Neural cell (in vitro differentiated cells): ENCODE measurements around the gene PANX1. TPM values are rescaled to one million over a fixed set of nuclear protein-coding genes. Genes with fewer than 3 reads are reported as not detected.

Source experiments
- H2AFZ ChIP-seq: fragments of 200-600, 300-800 bp; sonication (generic), shearing (Covaris generic); 2 replicates; pipeline ENCODE4 v1.6.0; 2014; ENCODE audit warnings: low read depth, mild to moderate bottlenecking, antibody characterized with exemption, low read length, moderate library complexity
- H3F3A ChIP-seq: fragments of 200-600 bp; shearing (Covaris generic); 2 replicates; pipeline ENCODE4 v1.6.1; 2016; ENCODE audit warnings: mild to moderate bottlenecking, moderate library complexity, mixed read lengths, antibody characterized with exemption, low read length; ENCODE audit not compliant: insufficient read depth, poor library complexity, severe bottlenecking
- H3K27ac ChIP-seq: fragments of 200-600, 300-800 bp; sonication (generic), shearing (Covaris generic); 2 replicates; pipeline ENCODE4 v1.5.1; 2014; ENCODE audit warnings: mild to moderate bottlenecking, low read length, moderate library complexity
- H3K27me3 ChIP-seq: fragments of 300-800, 200-600 bp; sonication (generic), shearing (Covaris generic); 2 replicates; pipeline ENCODE4 v1.6.0; 2014; ENCODE audit warnings: mild to moderate bottlenecking, low read depth, low read length, moderate library complexity; ENCODE audit not compliant: insufficient read depth
- H3K36me3 ChIP-seq: fragments of 300-800, 200-600 bp; sonication (generic), shearing (Covaris generic); 2 replicates; pipeline ENCODE4 v1.5.1; 2014; ENCODE audit warnings: mild to moderate bottlenecking, antibody characterized with exemption, low read length, moderate library complexity; ENCODE audit not compliant: insufficient read depth
- H3K4me2 ChIP-seq: fragments of 300-800, 200-600 bp; sonication (generic), shearing (Covaris generic); 2 replicates; pipeline ENCODE4 v1.6.0; 2014; ENCODE audit warnings: mild to moderate bottlenecking, low read length
- H3K4me3 ChIP-seq: fragments of 300-800, 200-600 bp; sonication (generic), shearing (Covaris generic); 2 replicates; pipeline ENCODE4 v1.5.1; 2014; ENCODE audit warnings: mild to moderate bottlenecking, low read length, moderate library complexity
- H3K79me2 ChIP-seq: fragments of 200-600 bp; shearing (Covaris generic); replicated peaks from 2 replicates; pipeline ENCODE4 v1.6.0; 2014; ENCODE audit warnings: mild to moderate bottlenecking, low read length, moderate library complexity; ENCODE audit not compliant: insufficient read depth
- H3K9ac ChIP-seq: fragments of 300-800, 200-600 bp; sonication (generic), shearing (Covaris generic); 2 replicates; pipeline ENCODE4 v1.6.1; 2016; ENCODE audit warnings: mild to moderate bottlenecking, low read length, mixed read lengths
- H3K9me2 ChIP-seq: fragments of 200-600 bp; shearing (Covaris generic); 2 replicates; pipeline ENCODE4 v1.6.1; 2016; ENCODE audit warnings: mild to moderate bottlenecking, low read length, mixed read lengths; ENCODE audit not compliant: insufficient read depth
- H3K9me3 ChIP-seq: fragments of 200-600, 300-800 bp; sonication (generic), shearing (Covaris generic); 2 replicates; pipeline ENCODE4 v1.6.1; 2016; ENCODE audit warnings: mild to moderate bottlenecking, mixed run types, low read length, moderate library complexity, mixed read lengths
- H4K20me1 ChIP-seq: fragments of 200-600 bp; shearing (Covaris generic); 2 replicates; pipeline ENCODE4 v1.6.1; 2016; ENCODE audit warnings: mild to moderate bottlenecking, mixed run types; ENCODE audit not compliant: insufficient read depth
- CTCF ChIP-seq: fragments of 450-650 bp; IDR thresholded peaks from 2 replicates; pipeline ENCODE4 v1.5.1; 2014; ENCODE audit warnings: antibody characterized with exemption, mild to moderate bottlenecking, moderate library complexity; ENCODE audit not compliant: poor library complexity, severe bottlenecking
- EP300 ChIP-seq: fragments of 450-650 bp; conservative IDR thresholded peaks from 2 replicates; pipeline ENCODE4 v1.6.1; 2014; ENCODE audit warnings: antibody characterized with exemption, mild to moderate bottlenecking, moderate library complexity; ENCODE audit not compliant: poor library complexity, severe bottlenecking
- EZH2 ChIP-seq: fragments of 200-600, 300-800 bp; shearing (Covaris generic), sonication (generic); IDR thresholded peaks from 2 replicates; pipeline ENCODE4 v1.6.1; 2014; ENCODE audit warnings: antibody characterized with exemption, low read length, borderline replicate concordance, mild to moderate bottlenecking; ENCODE audit not compliant: insufficient read depth, poor library complexity, severe bottlenecking
- MXI1 ChIP-seq: fragments of 450-650 bp; conservative IDR thresholded peaks from 2 replicates; pipeline ENCODE4 v1.6.1; 2014; ENCODE audit warnings: antibody characterized with exemption, mild to moderate bottlenecking; ENCODE audit not compliant: poor library complexity, severe bottlenecking
- POLR2AphosphoS5 ChIP-seq: IDR thresholded peaks from 2 replicates; pipeline ENCODE4 v1.6.1; 2012
- RAD21 ChIP-seq: fragments of 450-650 bp; conservative IDR thresholded peaks from 2 replicates; pipeline ENCODE4 v1.6.1; 2014; ENCODE audit warnings: antibody characterized with exemption, mild to moderate bottlenecking, moderate library complexity
- REST ChIP-seq: IDR thresholded peaks from 2 replicates; pipeline ENCODE4 v1.6.1; 2012; ENCODE audit warnings: borderline replicate concordance
- SMC3 ChIP-seq: fragments of 450-650 bp; conservative IDR thresholded peaks from 2 replicates; pipeline ENCODE4 v1.6.1; 2014; ENCODE audit warnings: antibody characterized with exemption, mild to moderate bottlenecking, moderate library complexity; ENCODE audit not compliant: poor library complexity
- TAF1 ChIP-seq: IDR thresholded peaks from 2 replicates; pipeline ENCODE4 v1.6.1; 2012; ENCODE audit warnings: low read depth
- polyA plus RNA-seq: library from polyadenylated mRNA; depleted of rRNA; stranded (reverse); fragments of >200 nt; gene quantifications from 2 replicates; pipeline ENCODE4 v1.2.3, GENCODE V29; 2014

PANX1 gene
- polyA plus RNA-seq, 1 donor from 2014 or later = 48.0 TPM

- Histone ChIP-seq H3K9me3 (no peaks in the 10 kb centered on the region), H3K9ac (no peak overlapping the region), H3K4me2 (no peak overlapping the region), H3K27ac (no peak overlapping the region), H4K20me1 (no peaks in the 10 kb centered on the region), H3F3A (no peaks in the 10 kb centered on the region), H3K4me3 (no peak overlapping the region), H2AFZ (no peak overlapping the region), H3K27me3 (no peaks in the 10 kb centered on the region), H3K9me2 (no peaks in the 10 kb centered on the region), H3K36me3 (no peaks in the 10 kb centered on the region), H3K79me2 (no peaks in the 10 kb centered on the region)
- TF ChIP-seq REST (no peak), EZH2 (no peak), TAF1 (no peak)
These were observed 70.1 kb downstream of the PANX1 start for GRCh38 chr11:94198718-94199117.

GRCh38 chr11:94199136-94200130, 70.8 kb downstream of the PANX1 start:
- no peak overlapping the region for H3K9ac ChIP-seq
- H4K20me1 ChIP-seq = no peaks in the 10 kb centered on the region
- H3K27ac ChIP-seq = no peak overlapping the region
- no peaks in the 10 kb centered on the region for H3K36me3 ChIP-seq
- no peaks in the 10 kb centered on the region for H3K9me2 ChIP-seq
- no peak overlapping the region for H3K4me3 ChIP-seq
- H3K4me2 ChIP-seq = no peak overlapping the region
- no peaks in the 10 kb centered on the region for H3F3A ChIP-seq
- no peaks in the 10 kb centered on the region for H3K27me3 ChIP-seq
- no peak overlapping the region for H2AFZ ChIP-seq
- H3K9me3 ChIP-seq = no peaks in the 10 kb centered on the region
- TF ChIP-seq CTCF = no peak
- TF ChIP-seq POLR2AphosphoS5 = no peak
- TF ChIP-seq REST = no peak
- no peak for TF ChIP-seq TAF1
- no peak for TF ChIP-seq EP300
- no peak for TF ChIP-seq EZH2
- no peak for TF ChIP-seq MXI1
- TF ChIP-seq SMC3 = no peak
- no peak for TF ChIP-seq RAD21
- H3K79me2 ChIP-seq = no peaks in the 10 kb centered on the region
